ENCODE data around the gene RSPH1.

RSPH1 gene

GRCh38 chr21:42530167-42530518, 34.1 kb upstream of the RSPH1 start:
- DNase-seq = no peak

- peak; percentile 23 for DNase-seq
Observed at GRCh38 chr21:42527489-42528158, 31.6 kb upstream of the RSPH1 start.

- no peak for DNase-seq
Observed at GRCh38 chr21:42527127-42527488, 31.1 kb upstream of the RSPH1 start.

GRCh38 chr21:42526379-42526727, 30.3 kb upstream of the RSPH1 start:
- DNase-seq = no peak

- peak; percentile 20 for DNase-seq
Observed at GRCh38 chr21:42525676-42526378, 29.8 kb upstream of the RSPH1 start.

- peak; percentile 70 for DNase-seq
Observed at GRCh38 chr21:42525029-42525581, 29.1 kb upstream of the RSPH1 start.

GRCh38 chr21:42524341-42525028, 28.5 kb upstream of the RSPH1 start:
- DNase-seq = peak; percentile 78

- no peak for DNase-seq
Observed at GRCh38 chr21:42523941-42524340, 27.9 kb upstream of the RSPH1 start.

GRCh38 chr21:42523211-42523610, 27.2 kb upstream of the RSPH1 start:
- no peak for DNase-seq

GRCh38 chr21:42522771-42523170, 26.7 kb upstream of the RSPH1 start:
- DNase-seq = no peak

- DNase-seq = no peak
Observed at GRCh38 chr21:42522271-42522670, 26.2 kb upstream of the RSPH1 start.

- DNase-seq = no peak
Observed at GRCh38 chr21:42521805-42522204, 25.8 kb upstream of the RSPH1 start.

- DNase-seq = peak; percentile 48
Observed at GRCh38 chr21:42521384-42521783, 25.4 kb upstream of the RSPH1 start.

GRCh38 chr21:42520628-42521253, 24.7 kb upstream of the RSPH1 start:
- DNase-seq = peak; percentile 53

- DNase-seq = no peak
Observed at GRCh38 chr21:42518626-42519025, 22.6 kb upstream of the RSPH1 start.

GRCh38 chr21:42518215-42518614, 22.2 kb upstream of the RSPH1 start:
- no peak for DNase-seq

GRCh38 chr21:42515708-42516502, 19.9 kb upstream of the RSPH1 start:
- DNase-seq = no peak

GRCh38 chr21:42514883-42515228, 18.8 kb upstream of the RSPH1 start:
- DNase-seq = no peak

- peak; percentile 50 for DNase-seq
Observed at GRCh38 chr21:42513985-42514882, 18.2 kb upstream of the RSPH1 start.

GRCh38 chr21:42513151-42513984, 17.3 kb upstream of the RSPH1 start, which contains the start of gene SLC37A1:
SLC37A1 (plus strand) TSS chr21:42513852; CDS start chr21:42518455, 4,603 bp downstream.
- no peak for DNase-seq

Measured in NCI-H526 treated with DMSO at 0.1 percent for 48 hours (cell line).